Activated effector memory CD4-positive, alpha-beta T cell treated with anti-CD3 and anti-CD28 coated beads, Interleukin-2, amount 50 U/mL, for 16 hours (primary cell): Measurements from ENCODE around the gene FADS3.

Experiments
- DNase-seq: peaks from one replicate; pipeline ENCODE4 v3.0.0-alpha.2; 2020

The FADS3 gene

DNA sequence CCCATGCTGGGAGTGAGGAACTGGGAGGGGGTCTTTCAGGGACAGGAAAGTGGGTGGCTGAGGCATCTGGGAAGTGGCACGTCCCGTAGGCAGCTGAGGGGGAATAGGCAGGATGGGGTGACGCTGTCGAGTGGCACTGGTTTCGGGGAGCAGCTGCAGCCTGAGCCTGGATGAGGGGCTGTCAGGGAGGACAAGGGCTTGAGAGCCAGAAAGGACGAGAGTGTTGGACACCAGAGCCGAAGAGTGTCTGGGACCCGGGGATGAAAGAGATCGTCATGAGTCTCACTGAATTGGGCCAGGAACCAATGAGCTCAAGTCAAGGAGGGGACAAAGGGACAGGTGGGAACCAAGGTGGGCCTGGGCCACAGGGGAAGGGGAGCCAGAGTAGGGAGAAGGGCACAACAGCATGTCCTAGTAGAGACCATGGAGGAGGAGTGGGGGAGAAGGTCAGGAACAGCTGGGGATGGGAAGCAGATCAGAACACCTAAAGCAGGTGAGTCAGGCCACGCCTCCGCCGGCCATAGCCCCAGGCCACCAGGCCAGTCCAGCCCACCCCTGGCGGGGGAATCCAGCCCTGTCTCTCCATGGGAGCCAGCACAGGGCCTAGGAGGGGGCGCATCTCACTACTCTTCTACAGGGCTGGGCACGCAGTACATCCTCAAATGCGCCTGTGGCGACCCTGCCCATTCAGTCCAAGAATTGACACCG, 21.8 kb upstream of the FADS3 start:
- DNase-seq = peak; percentile 56

- DNase-seq = peak; percentile 30
These were observed 21.2 kb upstream of the FADS3 start for GRCh38 chr11:61912530-61912898.

- DNase-seq = peak; percentile 58
These were observed 20.6 kb upstream of the FADS3 start for GRCh38 chr11:61911701-61912529.

GRCh38 chr11:61911128-61911700, 19.9 kb upstream of the FADS3 start:
- no peak for DNase-seq

GRCh38 chr11:61910187-61911127, 19.1 kb upstream of the FADS3 start:
- DNase-seq = no peak

DNA sequence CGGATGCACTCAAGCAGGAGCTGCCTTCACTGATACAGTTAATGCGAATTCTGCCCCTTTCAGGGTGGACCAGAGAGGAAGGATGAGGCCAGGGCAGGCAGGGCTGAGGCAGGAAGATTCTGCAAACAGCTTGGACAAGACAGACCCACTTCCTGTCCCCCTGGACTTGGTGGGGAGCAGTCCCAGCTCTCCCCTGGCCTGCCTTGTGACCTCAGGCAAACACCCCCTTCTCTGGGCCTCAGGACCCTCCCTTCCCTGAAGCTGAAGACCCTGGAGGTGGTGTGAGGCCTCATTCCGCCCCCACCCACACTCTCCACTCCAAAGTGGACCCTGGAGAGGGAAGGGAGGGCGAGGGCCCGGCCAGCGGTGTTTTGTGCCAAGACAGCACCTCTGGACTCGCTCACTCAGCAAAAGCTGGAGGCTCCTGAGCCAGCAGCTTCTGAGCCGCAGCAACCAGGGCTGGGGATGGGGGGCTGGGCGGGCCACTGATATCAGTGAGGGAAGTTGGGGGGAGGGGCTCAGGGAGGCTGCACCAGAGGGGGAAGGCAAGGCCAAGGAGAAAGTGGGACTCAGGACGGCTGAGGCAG, 17.5 kb upstream of the FADS3 start:
- DNase-seq = no peak

GRCh38 chr11:61907871-61908729, 16.8 kb upstream of the FADS3 start:
- no peak for DNase-seq

GRCh38 chr11:61907282-61907681, 15.9 kb upstream of the FADS3 start:
- DNase-seq = no peak

DNA sequence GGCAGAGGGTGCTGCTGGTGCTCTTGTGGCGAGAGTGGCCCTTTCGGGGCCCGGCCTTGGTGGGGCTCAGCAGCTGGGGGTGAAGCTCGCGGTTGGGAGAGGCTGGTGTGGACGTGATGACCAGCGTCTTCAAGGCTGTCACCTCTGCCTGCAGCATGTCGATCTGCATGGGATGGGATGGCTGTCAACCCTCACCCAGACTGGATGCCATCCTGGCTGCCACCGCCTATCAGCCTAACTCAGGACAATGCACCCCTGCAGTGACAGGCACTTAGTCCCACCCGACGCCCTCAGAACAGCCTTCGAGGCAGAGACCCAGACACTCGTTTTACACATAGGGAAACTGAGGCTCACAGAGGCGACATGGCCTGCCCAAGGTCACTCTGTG, 15.2 kb upstream of the FADS3 start:
- no peak for DNase-seq

- no peak for DNase-seq
These were observed 14.6 kb upstream of the FADS3 start for GRCh38 chr11:61905801-61906521.

DNA sequence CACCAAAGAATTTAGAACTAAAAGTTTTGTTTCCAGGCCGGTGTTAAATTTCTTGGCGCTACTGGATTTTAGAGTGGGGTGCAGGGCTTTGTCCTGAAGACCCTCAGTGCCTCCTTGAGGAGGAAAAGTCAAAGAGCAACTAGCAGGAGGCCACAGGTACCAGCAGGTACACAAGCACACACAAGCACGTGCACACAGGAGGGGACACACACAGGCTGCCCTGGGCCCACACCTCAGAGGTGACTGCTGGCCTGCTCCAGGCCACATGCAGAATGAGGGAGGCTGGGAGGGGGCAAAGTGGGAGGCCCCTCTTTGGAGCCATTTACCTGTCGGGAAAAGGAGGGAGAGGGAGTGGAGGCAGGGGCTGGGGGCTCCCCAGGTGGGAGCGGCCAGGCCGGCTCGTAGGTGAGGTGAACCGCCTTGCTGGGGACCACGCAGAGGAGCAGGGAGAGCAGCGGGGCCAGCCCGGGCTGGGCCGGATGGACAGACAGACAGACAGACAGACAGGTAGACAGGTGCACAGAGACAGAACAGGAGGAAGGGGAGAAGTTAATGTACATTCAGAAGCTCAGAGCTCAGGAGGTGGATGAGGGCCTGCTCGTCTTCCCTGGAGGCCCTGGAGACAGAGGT, 13.8 kb upstream of the FADS3 start:
- DNase-seq = no peak

DNA sequence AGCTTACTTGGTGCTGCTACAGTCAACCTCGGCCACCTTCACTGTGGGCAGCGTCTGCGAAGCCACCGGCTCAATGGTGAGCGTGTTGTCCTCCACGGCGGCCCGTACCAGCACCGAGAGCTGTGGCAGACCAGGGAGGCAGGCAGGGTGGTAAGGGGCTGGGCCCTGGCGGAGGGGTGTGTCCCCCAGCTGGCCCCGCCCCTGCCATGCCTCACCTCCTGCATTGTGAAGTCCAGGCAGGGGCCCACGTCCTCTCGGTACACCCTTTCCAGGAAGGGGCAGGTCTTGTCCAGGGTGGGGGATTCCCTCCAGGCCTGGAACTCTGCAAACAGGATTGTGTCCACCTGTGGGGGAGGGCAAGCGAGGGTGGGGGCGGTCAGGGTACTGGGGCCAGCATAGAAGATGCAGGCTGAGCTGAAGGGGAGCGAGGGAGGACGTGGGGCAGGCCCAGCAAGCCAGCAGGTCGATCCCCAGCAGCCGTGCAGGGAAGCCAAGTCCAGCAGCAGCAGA, 13.2 kb upstream of the FADS3 start:
- DNase-seq = no peak

- DNase-seq = no peak
These were observed 12.5 kb upstream of the FADS3 start for GRCh38 chr11:61903845-61904244.

- DNase-seq = no peak
These were observed 11.0 kb upstream of the FADS3 start for GRCh38 chr11:61902313-61902712.

DNA sequence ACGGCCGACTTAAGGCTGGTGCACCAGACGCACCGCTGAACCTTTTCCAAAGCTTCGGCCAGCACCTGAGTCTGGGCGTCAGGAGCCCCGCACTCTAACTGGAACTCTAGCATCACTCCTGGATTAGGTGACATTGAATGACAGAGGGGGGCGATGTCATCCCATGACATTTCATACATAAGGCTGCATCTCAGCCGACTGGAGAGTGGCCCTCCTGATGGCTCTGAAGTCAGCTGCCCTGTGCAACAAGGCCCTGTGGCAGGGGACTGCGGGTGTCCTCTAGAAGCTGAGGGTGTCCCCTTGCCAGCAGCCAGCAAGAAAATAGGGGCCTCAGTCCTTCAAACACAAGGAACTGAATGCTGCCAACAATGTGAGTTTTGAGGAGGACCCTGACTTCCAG, 10.1 kb upstream of the FADS3 start:
- DNase-seq = no peak

DNA sequence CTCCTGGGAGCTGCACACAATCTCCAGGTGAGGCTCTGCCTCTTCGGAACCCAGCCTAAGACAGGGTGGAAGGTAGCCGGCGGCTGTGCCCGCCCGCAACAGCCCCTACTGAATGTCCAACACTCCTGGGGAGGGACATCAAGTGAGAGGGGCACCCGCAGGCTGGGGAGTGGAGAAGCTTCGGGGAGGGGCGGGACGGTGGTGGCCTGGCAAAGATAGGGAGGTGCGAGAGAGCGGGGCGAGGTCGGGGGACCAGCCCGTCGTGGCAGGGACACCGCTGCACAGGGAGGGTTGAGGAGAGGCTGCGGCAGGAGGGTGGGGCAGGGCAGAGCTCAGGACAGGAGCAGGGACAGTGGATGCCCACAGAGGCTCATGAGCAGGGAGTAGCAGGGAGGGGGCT, 8.9 kb upstream of the FADS3 start:
- no peak for DNase-seq

GRCh38 chr11:61899146-61899841, 7.9 kb upstream of the FADS3 start:
- DNase-seq = peak; percentile 97

GRCh38 chr11:61898247-61898582, 6.9 kb upstream of the FADS3 start:
- no peak for DNase-seq

DNA sequence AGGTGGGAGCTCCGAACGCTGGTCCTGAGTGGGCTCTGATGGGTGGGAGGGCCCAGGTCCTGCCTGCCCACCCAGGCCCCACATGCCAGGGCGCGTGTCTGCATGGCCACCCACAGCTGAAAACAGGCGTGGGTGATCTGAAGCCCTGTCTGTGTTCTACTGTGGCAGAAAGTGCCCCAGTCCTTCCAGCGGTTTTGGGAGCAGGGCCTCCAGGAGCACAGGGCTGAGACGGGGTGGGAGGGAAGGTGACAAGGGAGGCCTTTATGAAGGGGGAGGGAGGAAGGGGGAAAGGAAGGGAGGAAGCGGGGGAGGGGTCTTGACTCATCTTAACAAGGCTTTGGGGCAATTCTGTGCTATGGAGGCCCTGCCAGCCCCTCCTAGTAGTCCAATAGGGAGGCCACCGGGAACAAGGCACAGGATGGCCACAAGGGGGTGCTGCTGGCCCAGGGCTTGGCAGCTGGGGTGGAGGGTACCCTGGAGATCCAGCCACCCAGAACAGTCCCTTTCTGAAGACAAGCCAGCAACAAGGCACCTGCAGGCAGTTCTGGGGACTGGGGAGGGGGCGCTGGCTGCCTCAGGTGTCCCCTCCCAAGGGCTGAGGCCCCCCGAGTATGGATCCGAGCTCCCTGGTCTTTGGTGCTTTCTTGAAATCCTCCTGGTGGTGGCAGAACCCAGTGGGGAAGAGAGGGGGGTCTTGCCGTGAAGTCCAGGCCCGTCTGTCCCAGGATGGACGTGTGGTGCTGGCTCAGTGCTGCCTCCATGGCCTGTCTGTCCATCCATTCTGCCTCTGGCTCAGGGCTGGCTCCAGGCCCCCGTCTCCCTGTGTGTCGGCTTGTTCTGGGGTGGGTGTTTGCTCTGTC, 6.3 kb upstream of the FADS3 start:
- DNase-seq = peak; percentile 91
